Measurements from ENCODE around the gene NR1I3.
A peak's percentile ranks its signal among the peaks of the same experiment; 100 is the strongest.

GRCh38 chr1:161209790-161210409 is 28.1 kb downstream of the NR1I3 start:
- TF ChIP-seq CTCF (IDR thresholded peaks at IDR 0.05) (peak; percentile 84 to 93 (median 88)), POLR2A (IDR thresholded peaks at IDR 0.05) (no peak)
